ENCODE data around the gene SDC1. TPM values are rescaled to one million over a fixed set of nuclear protein-coding genes. Genes with fewer than 3 reads are reported as not detected.

Gene SDC1
- total RNA-seq, 1 experiment from 2014 or later, result 127 TPM

GRCh38 chr2:20170704-20171250, 54.2 kb downstream of the SDC1 start:
- DNase-seq (ENCODE audit: low read depth), result no peak

- DNase-seq (ENCODE audit: low read depth), result no peak
Observed at GRCh38 chr2:20169796-20170703, 54.9 kb downstream of the SDC1 start.

- no peak for DNase-seq (ENCODE audit: low read depth)
Observed at GRCh38 chr2:20168727-20169696, 55.9 kb downstream of the SDC1 start.

- no peak for DNase-seq (ENCODE audit: low read depth)
Observed at GRCh38 chr2:20168048-20168726, 56.7 kb downstream of the SDC1 start.

- no peak for DNase-seq (ENCODE audit: low read depth)
Observed at GRCh38 chr2:20167356-20167755, 57.6 kb downstream of the SDC1 start.

GRCh38 chr2:20165677-20166509, 59.0 kb downstream of the SDC1 start:
- no peak for DNase-seq (ENCODE audit: low read depth)

GRCh38 chr2:20164734-20165478, 60.0 kb downstream of the SDC1 start:
- no peak for DNase-seq (ENCODE audit: low read depth)

GRCh38 chr2:20164061-20164733, 60.7 kb downstream of the SDC1 start:
- DNase-seq (ENCODE audit: low read depth), result peak; percentile 59

GRCh38 chr2:20159411-20160070, 65.4 kb downstream of the SDC1 start:
- no peak for DNase-seq (ENCODE audit: low read depth)

- DNase-seq (ENCODE audit: low read depth), result peak; percentile 53
Observed at GRCh38 chr2:20157193-20157891, 67.6 kb downstream of the SDC1 start.

GRCh38 chr2:20156836-20157192, 68.1 kb downstream of the SDC1 start:
- DNase-seq (ENCODE audit: low read depth), result no peak

GRCh38 chr2:20156076-20156759, 68.7 kb downstream of the SDC1 start:
- no peak for DNase-seq (ENCODE audit: low read depth)

GRCh38 chr2:20153131-20153851, 71.6 kb downstream of the SDC1 start:
- DNase-seq (ENCODE audit: low read depth), result no peak

- DNase-seq (ENCODE audit: low read depth), result no peak
Observed at GRCh38 chr2:20150806-20151571, 73.9 kb downstream of the SDC1 start.
